ENCODE data around the gene CERS5. TPM values are rescaled to one million over a fixed set of nuclear protein-coding genes. Genes with fewer than 3 reads are reported as not detected.
"Not testable (repeated sequence)": the region's sequence is repeated elsewhere in the genome, so short reads cannot be mapped to it uniquely, and the experiment has no call there.

CERS5 gene
- total RNA-seq, 1 donor from 2014 or later, result 37.7 TPM

DNA sequence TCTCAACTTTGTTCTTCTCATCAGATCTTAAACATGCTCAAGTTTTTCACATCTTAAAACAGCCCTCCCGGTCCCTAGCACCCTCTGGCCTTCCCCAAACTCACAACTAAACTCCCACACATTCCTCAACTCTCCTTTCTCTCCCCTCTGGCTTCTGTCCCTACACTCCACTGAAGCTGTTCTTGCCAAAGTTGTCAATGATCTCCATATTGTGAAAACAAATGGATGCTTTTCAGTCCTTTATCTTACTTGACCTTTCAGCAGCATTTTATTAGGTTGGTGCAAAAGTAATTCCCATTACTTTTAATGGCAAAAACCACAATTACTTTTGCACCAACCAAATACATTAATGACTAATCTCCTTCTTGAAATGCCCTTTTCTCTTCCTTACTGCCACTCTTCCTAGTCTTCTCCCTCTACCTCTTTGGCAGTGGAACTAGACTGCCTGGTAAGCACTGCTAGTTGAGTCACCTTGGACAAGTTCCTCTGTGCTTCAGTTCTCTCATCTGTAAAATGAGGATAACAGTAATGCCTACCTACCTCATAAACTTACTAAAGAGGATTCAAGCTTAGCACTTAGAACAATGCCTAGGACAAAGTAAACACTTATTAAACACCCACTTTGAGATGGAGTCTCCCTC is 16.0 kb downstream of the CERS5 start:
- Histone ChIP-seq H3K27me3 (ENCODE audit: low read depth) (no peaks in the 10 kb centered on the region), H3K4me1 (no peaks in the 10 kb centered on the region), H3K9me3 (no peaks in the 10 kb centered on the region), H3K27ac (no peak overlapping the region), H3K4me3 (no peak overlapping the region), H3K36me3 (no peaks in the 10 kb centered on the region)
- intact Hi-C loops (cut with DNase I), result no loop called here
- ATAC-seq (no peak), DNase-seq (no peak)
- TF ChIP-seq, protein P1, sequence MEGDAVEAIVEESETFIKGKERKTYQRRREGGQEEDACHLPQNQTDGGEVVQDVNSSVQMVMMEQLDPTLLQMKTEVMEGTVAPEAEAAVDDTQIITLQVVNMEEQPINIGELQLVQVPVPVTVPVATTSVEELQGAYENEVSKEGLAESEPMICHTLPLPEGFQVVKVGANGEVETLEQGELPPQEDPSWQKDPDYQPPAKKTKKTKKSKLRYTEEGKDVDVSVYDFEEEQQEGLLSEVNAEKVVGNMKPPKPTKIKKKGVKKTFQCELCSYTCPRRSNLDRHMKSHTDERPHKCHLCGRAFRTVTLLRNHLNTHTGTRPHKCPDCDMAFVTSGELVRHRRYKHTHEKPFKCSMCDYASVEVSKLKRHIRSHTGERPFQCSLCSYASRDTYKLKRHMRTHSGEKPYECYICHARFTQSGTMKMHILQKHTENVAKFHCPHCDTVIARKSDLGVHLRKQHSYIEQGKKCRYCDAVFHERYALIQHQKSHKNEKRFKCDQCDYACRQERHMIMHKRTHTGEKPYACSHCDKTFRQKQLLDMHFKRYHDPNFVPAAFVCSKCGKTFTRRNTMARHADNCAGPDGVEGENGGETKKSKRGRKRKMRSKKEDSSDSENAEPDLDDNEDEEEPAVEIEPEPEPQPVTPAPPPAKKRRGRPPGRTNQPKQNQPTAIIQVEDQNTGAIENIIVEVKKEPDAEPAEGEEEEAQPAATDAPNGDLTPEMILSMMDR (IDR thresholded peaks at IDR 0.05), result no peak

DNA sequence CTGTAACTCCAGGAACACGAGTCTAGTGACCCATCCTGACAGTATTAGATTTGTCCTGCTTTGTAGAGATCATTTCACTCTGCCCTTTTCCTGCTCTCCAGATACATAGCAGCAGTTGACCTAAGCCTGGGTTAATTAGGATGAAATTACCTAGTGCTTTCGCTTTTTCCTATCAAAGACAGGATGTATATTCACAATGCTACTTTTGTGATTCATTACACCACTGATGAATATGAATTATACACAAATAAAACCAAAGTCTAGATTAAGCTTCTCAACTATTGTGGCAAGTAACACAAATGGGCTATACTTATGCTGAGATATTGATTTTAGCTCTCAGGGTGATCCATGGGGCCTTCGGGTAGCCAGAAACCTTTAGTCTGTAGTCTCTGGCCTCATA is 17.9 kb downstream of the CERS5 start:
- H3K36me3 ChIP-seq, result no peaks in the 10 kb centered on the region
- H3K4me1 ChIP-seq, result no peaks in the 10 kb centered on the region
- no peaks in the 10 kb centered on the region for H3K27me3 ChIP-seq (ENCODE audit: low read depth)
- H3K9me3 ChIP-seq, result no peaks in the 10 kb centered on the region
- no peak overlapping the region for H3K4me3 ChIP-seq
- intact Hi-C loops (cut with DNase I), result no loop called here
- no peak overlapping the region for H3K27ac ChIP-seq
- DNase-seq (no peak), ATAC-seq (no peak)
- TF ChIP-seq, protein P1 (IDR thresholded peaks at IDR 0.05), result no peak

DNA sequence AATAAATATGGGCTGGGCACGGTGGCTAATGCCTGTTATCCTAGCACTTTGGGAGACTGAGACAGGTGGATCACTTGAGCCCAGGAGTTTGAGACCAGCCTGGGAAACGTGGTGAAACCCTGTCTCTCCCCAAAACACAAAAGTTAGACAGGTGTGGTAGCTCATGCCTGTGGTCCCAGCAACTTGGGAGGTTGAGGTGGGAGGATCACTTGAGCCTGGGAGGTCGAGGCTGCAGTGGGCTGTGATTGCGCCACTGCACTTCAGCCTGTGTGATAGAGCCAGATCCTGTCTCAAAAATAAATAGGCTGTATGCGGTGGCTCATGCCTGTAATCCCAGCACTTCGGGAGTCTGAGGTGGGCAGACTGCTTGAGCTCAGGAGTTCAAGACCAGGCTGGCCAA is 19.2 kb downstream of the CERS5 start:
- intact Hi-C loops (cut with DNase I); ATAC-seq; H3K4me3 ChIP-seq; H3K36me3 ChIP-seq; H3K27ac ChIP-seq; H3K4me1 ChIP-seq; DNase-seq; H3K27me3 ChIP-seq (ENCODE audit: low read depth); H3K9me3 ChIP-seq: not testable (repeated sequence)

DNA sequence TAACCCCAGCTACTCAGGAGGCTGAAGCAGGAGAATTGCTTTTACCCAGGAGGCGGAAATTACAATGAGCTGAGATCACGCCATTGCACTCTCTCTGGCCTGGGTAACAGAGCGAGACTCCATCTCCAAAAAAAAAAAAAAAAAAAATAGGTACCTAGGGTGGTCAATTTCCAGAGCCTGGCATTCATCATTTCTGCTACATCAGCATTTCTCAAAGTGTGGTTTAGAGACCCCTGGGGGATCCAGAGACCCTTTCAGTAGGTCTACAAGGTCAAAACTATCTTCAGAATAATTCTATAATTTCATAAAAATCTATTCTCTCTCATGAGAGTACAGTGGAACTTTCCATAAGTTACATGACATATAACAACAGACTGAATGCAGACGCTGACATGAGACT is 19.9 kb downstream of the CERS5 start:
- TF ChIP-seq, protein P1 (IDR thresholded peaks at IDR 0.05), result no peak
- intact Hi-C loops (cut with DNase I), result no loop called here
- DNase-seq (no peak), ATAC-seq (no peak)
- no peaks in the 10 kb centered on the region for H3K9me3 ChIP-seq
- no peak overlapping the region for H3K27ac ChIP-seq
- H3K27me3 ChIP-seq (ENCODE audit: low read depth), result no peaks in the 10 kb centered on the region
- H3K4me1 ChIP-seq, result peaks cover 7% of the 10 kb centered on the region
- no peak overlapping the region for H3K4me3 ChIP-seq
- H3K36me3 ChIP-seq, result peaks cover 9% of the 10 kb centered on the region

DNA sequence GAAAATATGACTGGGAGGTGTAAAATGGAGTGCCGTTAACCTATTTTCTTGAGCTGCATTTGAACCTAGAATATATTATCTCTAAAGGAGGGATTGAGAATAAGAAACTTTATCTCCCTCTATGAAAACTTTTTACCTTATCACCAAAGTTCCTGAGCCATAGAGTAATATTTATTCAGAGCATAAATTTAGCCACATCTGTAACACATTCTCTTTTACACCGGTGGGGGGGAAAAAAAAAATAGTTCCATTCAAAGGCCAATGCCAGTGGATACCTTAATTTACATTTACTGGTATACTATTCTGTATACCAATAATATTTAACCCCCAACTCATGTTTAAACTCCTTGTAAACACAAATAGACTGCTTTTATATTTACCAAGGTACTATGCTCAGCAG is 21.7 kb downstream of the CERS5 start:
- Histone ChIP-seq H3K4me1 (peaks cover 7% of the 10 kb centered on the region), H3K27ac (no peak overlapping the region), H3K9me3 (no peaks in the 10 kb centered on the region), H3K36me3 (peaks cover 26% of the 10 kb centered on the region), H3K27me3 (ENCODE audit: low read depth) (no peaks in the 10 kb centered on the region), H3K4me3 (no peak overlapping the region)
- TF ChIP-seq, protein P1 (IDR thresholded peaks at IDR 0.05), result no peak
- intact Hi-C loops (cut with DNase I), result no loop called here
- ATAC-seq (no peak), DNase-seq (no peak)

DNA sequence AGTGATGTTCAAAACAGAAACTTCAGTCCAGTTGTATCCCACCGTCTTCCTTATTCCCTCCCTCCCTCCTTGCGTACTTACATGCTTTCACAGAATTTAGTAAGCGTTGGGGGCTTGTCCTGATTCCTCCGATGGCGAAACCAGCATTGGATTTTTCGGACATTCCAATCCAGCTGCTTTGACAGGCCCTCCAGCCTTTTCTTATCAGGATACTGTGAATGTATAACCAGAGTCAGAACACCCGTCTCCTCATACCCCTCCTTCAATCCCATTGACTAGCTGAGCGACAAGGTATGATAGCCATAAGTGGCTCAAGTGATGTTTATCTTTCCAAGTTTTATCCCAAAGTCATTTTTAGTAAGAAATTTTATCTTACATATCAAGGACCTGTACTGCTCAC is 24.2 kb downstream of the CERS5 start:
- Histone ChIP-seq H3K27ac (no peak overlapping the region), H3K4me3 (no peak overlapping the region), H3K36me3 (peaks cover 46% of the 10 kb centered on the region), H3K9me3 (no peaks in the 10 kb centered on the region), H3K4me1 (peaks cover 7% of the 10 kb centered on the region), H3K27me3 (ENCODE audit: low read depth) (no peaks in the 10 kb centered on the region)
- intact Hi-C loops (cut with DNase I), result no loop called here
- DNase-seq, result no peak
- TF ChIP-seq, protein P1 (IDR thresholded peaks at IDR 0.05), result no peak
- ATAC-seq, result peak; percentile 61 to 81
